GM10266 (cell line): Measurements from ENCODE around the gene MAP3K5.

Experiments used
- DNase-seq: peaks from one replicate; pipeline ENCODE4 v3.0.0; 2012; ENCODE audit errors: extremely low spot score
- CTCF ChIP-seq: IDR thresholded peaks from 2 replicates; pipeline ENCODE4 v1.5.1; 2012; ENCODE audit warnings: mild to moderate bottlenecking, low read depth; ENCODE audit not compliant: control insufficient read depth, insufficient read depth; ENCODE audit errors: missing control alignments

The MAP3K5 gene

DNA sequence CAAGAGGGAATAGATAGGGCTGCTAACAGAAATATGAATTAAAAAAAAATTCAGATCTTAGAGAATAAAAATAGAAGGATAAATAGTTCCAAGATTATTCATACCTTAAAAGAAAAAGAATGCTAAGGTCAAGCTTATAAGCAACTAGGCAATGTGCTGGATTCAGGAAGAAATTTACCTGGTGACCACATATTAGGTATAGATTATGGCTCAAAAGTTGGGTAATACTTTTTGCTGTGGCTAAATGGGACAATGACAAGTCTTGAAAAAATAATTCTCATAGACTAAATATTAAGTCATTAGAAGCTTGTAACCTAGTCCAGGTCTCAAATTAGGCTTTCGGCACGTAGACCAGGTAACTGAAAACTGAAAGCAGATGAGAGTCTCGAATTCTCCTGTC, 17.2 kb downstream of the MAP3K5 start:
- TF ChIP-seq CTCF: no peak
- DNase-seq: no peak

GRCh38 chr6:136774228-136775041, 17.8 kb downstream of the MAP3K5 start:
- DNase-seq: no peak

DNA sequence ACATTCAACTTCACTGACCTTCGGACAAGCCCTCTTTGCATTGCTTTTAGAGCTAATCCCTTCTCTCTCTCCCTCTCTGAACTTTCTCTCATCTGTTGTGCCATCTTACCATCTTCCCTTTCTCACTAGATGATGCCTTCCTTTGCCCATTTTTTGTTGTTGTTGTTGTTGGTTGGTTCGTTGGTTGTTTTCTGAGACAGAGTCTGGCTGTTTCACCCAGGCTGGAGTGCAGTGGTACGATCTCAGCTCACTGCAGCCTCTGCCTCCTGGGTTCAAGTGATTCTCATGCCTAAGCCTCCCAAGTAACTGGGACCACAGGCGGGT, 18.8 kb downstream of the MAP3K5 start:
- TF ChIP-seq CTCF: no peak
- no peak for DNase-seq

More at GRCh38 chr6:136774228-136775041, 17.8 kb downstream of the MAP3K5 start:
- TF ChIP-seq CTCF: no peak

GRCh38 chr6:136772685-136773472, 19.4 kb downstream of the MAP3K5 start:
- TF ChIP-seq CTCF: no peak
- DNase-seq: no peak

- TF ChIP-seq CTCF: no peak
- DNase-seq: no peak
Measured at GRCh38 chr6:136771306-136771705, 21.0 kb downstream of the MAP3K5 start.

DNA sequence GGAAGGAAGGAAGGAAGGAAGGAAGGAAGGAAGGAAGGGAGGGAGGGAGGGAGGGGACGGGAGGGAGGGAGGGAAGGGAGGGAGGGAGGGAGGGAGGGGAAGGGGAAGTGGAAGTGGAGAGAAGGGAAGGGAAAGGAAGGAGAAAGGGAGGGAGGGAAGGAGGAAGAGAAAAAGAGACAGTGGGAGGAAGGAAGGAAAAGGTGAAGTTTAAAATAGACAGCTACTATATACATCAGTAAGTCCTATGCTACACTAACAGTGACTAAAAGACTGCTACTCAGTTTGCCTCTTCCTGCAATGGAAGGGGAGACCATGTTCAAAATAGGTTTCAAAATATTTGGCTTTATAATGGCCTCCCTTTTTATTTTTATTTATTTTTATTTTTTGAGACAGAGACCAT, 22.5 kb downstream of the MAP3K5 start:
- DNase-seq: no peak
- no peak for TF ChIP-seq CTCF

- no peak for DNase-seq
- no peak for TF ChIP-seq CTCF
Measured at GRCh38 chr6:136769124-136769523, 23.2 kb downstream of the MAP3K5 start.
